B cell (primary cell): ENCODE data around the gene HOXB9. TPM values are rescaled to one million over a fixed set of nuclear protein-coding genes. Genes with fewer than 3 reads are reported as not detected.

ENCODE experiments used
- ATAC-seq: fragments of 200-7000 bp; cut with Tn5 transposase; one replicate; pipeline ENCODE4 v1.10.0; 2021; ENCODE audit warnings: low read depth, mild to moderate bottlenecking, moderate number of reproducible peaks, moderate library complexity
- CTCF ChIA-PET: fragments of 350-600 bp; sonication (Branson Sonifier 250); formaldehyde crosslinking; loops from one replicate; lab custom pipeline; 2021; ENCODE audit warnings: antibody characterized with exemption, inconsistent platforms; lab: Charles Lee
- POLR2A ChIA-PET: fragments of 350-600 bp; sonication (Branson Sonifier 250); formaldehyde crosslinking; loops from one replicate; lab custom pipeline; 2021; ENCODE audit warnings: antibody characterized with exemption; lab: Charles Lee
- DNase-seq: peaks from one replicate; pipeline ENCODE4 v3.0.0; 2013
- H2AFZ ChIP-seq: 2 replicates; pipeline ENCODE4 v1.6.1; 2012; ENCODE audit warnings: mild to moderate bottlenecking, low read depth, low read length; ENCODE audit not compliant: insufficient read depth, poor library complexity, severe bottlenecking
- H3K27ac ChIP-seq, 2 donors: 1 replicate in 1 of 2; 2 replicates in 1 of 2; pipeline ENCODE4 v1.5.1; 2012 to 2013; ENCODE audit warnings: low read length in 2 of 2, mild to moderate bottlenecking in 2 of 2, moderate library complexity in 1 of 2
- H3K27me3 ChIP-seq, 4 experiments: fragments of 200-600 bp in 1 of 4; sonication (generic) in 1 of 4; replicated peaks in 1 of 4; 1 replicate in 2 of 4; 2 replicates in 2 of 4; pipeline versions ENCODE4 v1.6.1 to v1.7.0; 2013 to 2016; ENCODE audit warnings: low read length in 3 of 4, mild to moderate bottlenecking in 2 of 4, mixed read lengths in 1 of 4, moderate library complexity in 1 of 4; ENCODE audit not compliant: insufficient read depth in 4 of 4, control insufficient read depth in 3 of 4; ENCODE audit errors: control extremely low read depth in 1 of 4
- H3K36me3 ChIP-seq, 2 experiments: replicated peaks in 1 of 2; 1 replicate in 1 of 2; 2 replicates in 1 of 2; pipeline versions ENCODE4 v1.6.1 to v1.7.1; 2013; ENCODE audit warnings: low read length in 1 of 2; ENCODE audit not compliant: insufficient read depth in 2 of 2, control insufficient read depth in 1 of 2; ENCODE audit errors: control extremely low read depth in 1 of 2, extremely low read depth in 1 of 2
- H3K4me1 ChIP-seq, 2 donors: fragments of 200-600 bp in 1 of 2; sonication (generic) in 1 of 2; 1 replicate in 1 of 2; 2 replicates in 1 of 2; pipeline versions ENCODE4 v1.5.1 to v1.6.1; 2013 to 2017; ENCODE audit warnings: low read length in 2 of 2; ENCODE audit not compliant: control insufficient read depth in 2 of 2, insufficient read depth in 2 of 2
- H3K4me2 ChIP-seq: replicated peaks from 2 replicates; pipeline ENCODE3; 2012; ENCODE audit warnings: mild to moderate bottlenecking, low read depth, low read length; ENCODE audit not compliant: poor library complexity, severe bottlenecking
- H3K4me3 ChIP-seq, 5 experiments: fragments of 200-600 bp in 1 of 5; sonication (generic) in 1 of 5; 1 replicate in 3 of 5; 2 replicates in 2 of 5; pipeline versions ENCODE4 v1.5.1 to v1.7.0; 2011 to 2016; ENCODE audit warnings: low read length in 4 of 5, mild to moderate bottlenecking in 4 of 5, low read depth in 2 of 5, control low read depth in 1 of 5, moderate library complexity in 1 of 5; ENCODE audit not compliant: insufficient read depth in 1 of 5; ENCODE audit errors: control extremely low read depth in 1 of 5, extremely low read depth in 1 of 5
- H3K79me2 ChIP-seq: fragments of 200-600 bp; sonication (generic); one replicate; pipeline ENCODE4 v1.6.0; 2016; ENCODE audit warnings: low read length; ENCODE audit not compliant: control insufficient read depth, insufficient read depth
- H3K9ac ChIP-seq: fragments of 200-600 bp; sonication (generic); 2 replicates; pipeline ENCODE4 v1.6.1; 2017; ENCODE audit warnings: mild to moderate bottlenecking, low read length, moderate library complexity
- H3K9me3 ChIP-seq, 3 donors: one replicate each; pipeline versions ENCODE4 v1.6.1 to v1.7.1; 2013; ENCODE audit warnings: low read length in 2 of 3; ENCODE audit not compliant: control insufficient read depth in 2 of 3, insufficient read depth in 1 of 3; ENCODE audit errors: control extremely low read depth in 1 of 3
- H4K20me1 ChIP-seq: 2 replicates; pipeline ENCODE4 v1.6.0; 2012; ENCODE audit warnings: mild to moderate bottlenecking, low read length; ENCODE audit not compliant: insufficient read depth, control insufficient read depth, poor library complexity, severe bottlenecking
- H3K27ac Mint-ChIP-seq: one replicate; pipeline ENCODE4 v1.8.0; 2021; ENCODE audit warnings: mixed read lengths
- H3K27me3 Mint-ChIP-seq: one replicate; pipeline ENCODE4 v1.8.0; 2021; ENCODE audit warnings: mixed read lengths
- H3K4me1 Mint-ChIP-seq: one replicate; pipeline ENCODE4 v1.8.0; 2021; ENCODE audit warnings: mixed read lengths
- H3K4me3 Mint-ChIP-seq: one replicate; pipeline ENCODE4 v1.8.0; 2021; ENCODE audit warnings: mixed read lengths
- H3K9me3 Mint-ChIP-seq: one replicate; pipeline ENCODE4 v1.8.0; 2022; ENCODE audit warnings: mixed read lengths; ENCODE audit not compliant: insufficient read depth
- EZH2 ChIP-seq: IDR thresholded peaks from 2 replicates; pipeline ENCODE4 v1.6.1; 2012; ENCODE audit warnings: borderline replicate concordance, low read depth, mild to moderate bottlenecking, moderate library complexity, low read length; ENCODE audit not compliant: insufficient read depth, poor library complexity, severe bottlenecking
- WGBS: methylation state at CpG from one replicate; pipeline ENCODE4 v1.1.5; 2013; ENCODE audit warnings: missing lambda C conversion rate; ENCODE audit not compliant: insufficient coverage; 5-methylcytosine and 5-hydroxymethylcytosine counted together
- intact Hi-C: fragments of 100-400 bp; cut with micrococcal nuclease; formaldehyde crosslinking; loops from one replicate; pipeline ENCODE4 v1.10.0; 2022
- polyA plus RNA-seq: library from polyadenylated mRNA; depleted of rRNA; stranded (reverse); fragments of >200 nt; gene quantifications from 2 replicates; pipeline ENCODE4 v1.2.3, GENCODE V29; 2012
- total RNA-seq, 2 donors: library from RNA; stranded (reverse); fragments of 120-200 nt in 1 of 2; gene quantifications; 1 replicate in 1 of 2; 2 replicates in 1 of 2; pipeline versions ENCODE4 v1.2.3 to v1.2.4, GENCODE V29; 2013 to 2022
- TF ChIP-seq, protein P1 (sequence below): fragments of 200-600 bp; IDR thresholded peaks from one replicate; pipeline ENCODE4 v1.8.0; 2022; ENCODE audit warnings: antibody characterized with exemption, mild to moderate bottlenecking

HOXB9 gene
- total and polyA plus RNA-seq, 2 donors (not counting 1 experiment from before 2014, with no cell fraction given), result 0.07 TPM; not detected in 1

DNA sequence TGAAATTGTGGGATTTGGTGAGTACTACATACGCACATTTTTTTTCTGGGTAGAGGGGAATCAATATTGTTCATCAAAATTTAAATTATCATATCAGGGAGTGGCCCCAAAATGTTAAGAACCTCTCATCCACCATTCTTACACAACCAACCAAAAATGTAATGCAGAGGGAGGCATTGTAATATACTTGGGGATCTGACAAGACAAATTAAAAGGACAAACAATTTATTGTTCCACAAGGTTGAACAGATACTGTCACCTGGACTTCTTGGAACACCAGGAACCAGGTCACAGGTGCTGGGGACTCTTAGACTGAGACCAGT is 14.7 kb upstream of the HOXB9 start:
- no peak overlapping the region for H3K4me2 ChIP-seq
- no CpG with 5 or more reads among the region's 1 CpG for WGBS
- peaks cover 0 to 18% (median 0%) of the 10 kb centered on the region in 3 donors for H3K9me3 ChIP-seq
- H3K9me3 Mint-ChIP-seq, result no peaks in the 10 kb centered on the region
- no peak overlapping the region for H3K27ac ChIP-seq
- no peak overlapping the region for H3K9ac ChIP-seq
- no peak overlapping the region for H2AFZ ChIP-seq
- no peaks in the 10 kb centered on the region for H4K20me1 ChIP-seq
- ATAC-seq (no peak), DNase-seq (no peak)
- intact Hi-C loops, result no loop called here
- no peak overlapping the region for H3K4me3 Mint-ChIP-seq
- POLR2A ChIA-PET, result no interaction called here
- CTCF ChIA-PET, result interaction anchor here (1.3 to 1.9 kb wide), 2 partner anchors 11 to 22 kb away, joined by 3 to 5 read pairs; no protein-coding TSS in a partner anchor
- peaks cover 79% of the 10 kb centered on the region for H3K27me3 Mint-ChIP-seq
- H3K4me1 Mint-ChIP-seq, result peaks cover 27% of the 10 kb centered on the region
- H3K27ac Mint-ChIP-seq, result no peak overlapping the region
- H3K4me1 ChIP-seq, result peaks cover 22 to 32% of the 10 kb centered on the region in 2 donors
- peaks cover 0 to 85% (median 51%) of the 10 kb centered on the region in 4 experiments for H3K27me3 ChIP-seq
- no peaks in the 10 kb centered on the region for H3K79me2 ChIP-seq
- TF ChIP-seq, protein P1, sequence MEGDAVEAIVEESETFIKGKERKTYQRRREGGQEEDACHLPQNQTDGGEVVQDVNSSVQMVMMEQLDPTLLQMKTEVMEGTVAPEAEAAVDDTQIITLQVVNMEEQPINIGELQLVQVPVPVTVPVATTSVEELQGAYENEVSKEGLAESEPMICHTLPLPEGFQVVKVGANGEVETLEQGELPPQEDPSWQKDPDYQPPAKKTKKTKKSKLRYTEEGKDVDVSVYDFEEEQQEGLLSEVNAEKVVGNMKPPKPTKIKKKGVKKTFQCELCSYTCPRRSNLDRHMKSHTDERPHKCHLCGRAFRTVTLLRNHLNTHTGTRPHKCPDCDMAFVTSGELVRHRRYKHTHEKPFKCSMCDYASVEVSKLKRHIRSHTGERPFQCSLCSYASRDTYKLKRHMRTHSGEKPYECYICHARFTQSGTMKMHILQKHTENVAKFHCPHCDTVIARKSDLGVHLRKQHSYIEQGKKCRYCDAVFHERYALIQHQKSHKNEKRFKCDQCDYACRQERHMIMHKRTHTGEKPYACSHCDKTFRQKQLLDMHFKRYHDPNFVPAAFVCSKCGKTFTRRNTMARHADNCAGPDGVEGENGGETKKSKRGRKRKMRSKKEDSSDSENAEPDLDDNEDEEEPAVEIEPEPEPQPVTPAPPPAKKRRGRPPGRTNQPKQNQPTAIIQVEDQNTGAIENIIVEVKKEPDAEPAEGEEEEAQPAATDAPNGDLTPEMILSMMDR, result no peak
- no peak for TF ChIP-seq EZH2
- H3K4me3 ChIP-seq, result no peak overlapping the region
- no peaks in the 10 kb centered on the region for H3K36me3 ChIP-seq

GRCh38 chr17:48639982-48640857 is 14.1 kb upstream of the HOXB9 start:
- WGBS, result 76% methylated on average over 3 of the region's 6 CpGs
- DNase-seq (no peak), ATAC-seq (no peak)
- H3K4me3 ChIP-seq, result no peak overlapping the region
- CTCF ChIA-PET, result interaction anchor here (1.3 to 1.9 kb wide), 3 partner anchors 11 to 21 kb away, joined by 3 to 5 read pairs (median 3); no protein-coding TSS in a partner anchor
- H3K4me1 ChIP-seq, result peaks cover 22 to 37% of the 10 kb centered on the region in 2 donors
- peaks cover 79% of the 10 kb centered on the region for H3K27me3 Mint-ChIP-seq
- H3K27me3 ChIP-seq, result peaks cover 0 to 85% (median 54%) of the 10 kb centered on the region in 4 experiments
- no peak overlapping the region for H2AFZ ChIP-seq
- no peaks in the 10 kb centered on the region for H3K9me3 Mint-ChIP-seq
- no peak overlapping the region for H3K4me2 ChIP-seq
- no peak overlapping the region for H3K4me3 Mint-ChIP-seq
- intact Hi-C loops, result no loop called here
- no peak overlapping the region for H3K9ac ChIP-seq
- no peaks in the 10 kb centered on the region for H4K20me1 ChIP-seq
- peaks cover 0 to 20% (median 0%) of the 10 kb centered on the region in 3 donors for H3K9me3 ChIP-seq
- no peak for TF ChIP-seq EZH2
- TF ChIP-seq, protein P1, result no peak
- H3K27ac Mint-ChIP-seq, result no peak overlapping the region
- peaks cover 22% of the 10 kb centered on the region for H3K4me1 Mint-ChIP-seq
- H3K79me2 ChIP-seq, result no peaks in the 10 kb centered on the region
- POLR2A ChIA-PET, result no interaction called here
- no peak overlapping the region for H3K27ac ChIP-seq
- no peaks in the 10 kb centered on the region for H3K36me3 ChIP-seq
